Glutamatergic neuron (in vitro differentiated cells): ENCODE measurements around the gene TBKBP1. TPM values are rescaled to one million over a fixed set of nuclear protein-coding genes. Genes with fewer than 3 reads are reported as not detected.
"Not testable (repeated sequence)": the region's sequence is repeated elsewhere in the genome, so short reads cannot be mapped to it uniquely, and the experiment has no call there.

Source experiments
- DNase-seq: peaks from one replicate; pipeline ENCODE4 v3.0.0; 2022
- H3K27ac Mint-ChIP-seq: one replicate; pipeline ENCODE4 v1.8.0; 2020; ENCODE audit warnings: mild to moderate bottlenecking, mixed read lengths, inconsistent platforms; ENCODE audit not compliant: unreplicated experiment
- H3K27me3 Mint-ChIP-seq: one replicate; pipeline ENCODE4 v1.8.0; 2020; ENCODE audit warnings: mild to moderate bottlenecking, moderate library complexity, mixed read lengths, inconsistent platforms; ENCODE audit not compliant: unreplicated experiment
- H3K36me3 Mint-ChIP-seq: one replicate; pipeline ENCODE4 v1.8.0; 2020; ENCODE audit warnings: mild to moderate bottlenecking, mixed read lengths, inconsistent platforms; ENCODE audit not compliant: unreplicated experiment
- H3K4me1 Mint-ChIP-seq: one replicate; pipeline ENCODE4 v1.8.0; 2020; ENCODE audit warnings: mild to moderate bottlenecking, low read depth, mixed read lengths, inconsistent platforms; ENCODE audit not compliant: unreplicated experiment
- H3K4me3 Mint-ChIP-seq: one replicate; pipeline ENCODE4 v1.8.0; 2020; ENCODE audit warnings: mild to moderate bottlenecking, mixed read lengths, inconsistent platforms; ENCODE audit not compliant: unreplicated experiment
- H3K9me3 Mint-ChIP-seq: one replicate; pipeline ENCODE4 v1.8.0; 2020; ENCODE audit warnings: mild to moderate bottlenecking, moderate library complexity, mixed read lengths, inconsistent platforms; ENCODE audit not compliant: unreplicated experiment
- total RNA-seq: library from RNA; stranded (reverse); fragmentation: NEBNext Ultra II Directional; extraction: Animal tissue kit (Norgen Biotek cat#: 25700); gene quantifications from one replicate; pipeline ENCODE4 v1.2.1, GENCODE V29; 2021; ENCODE audit not compliant: unreplicated experiment
- TF ChIP-seq, protein P1 (sequence below): fragments of 200-600 bp; sonication (generic); IDR thresholded peaks from one replicate; pipeline ENCODE4 v1.5.0; 2021; ENCODE audit not compliant: partially characterized antibody, unreplicated experiment

Gene TBKBP1
- total RNA-seq, 1 donor from 2014 or later = 30.7 TPM

DNA sequence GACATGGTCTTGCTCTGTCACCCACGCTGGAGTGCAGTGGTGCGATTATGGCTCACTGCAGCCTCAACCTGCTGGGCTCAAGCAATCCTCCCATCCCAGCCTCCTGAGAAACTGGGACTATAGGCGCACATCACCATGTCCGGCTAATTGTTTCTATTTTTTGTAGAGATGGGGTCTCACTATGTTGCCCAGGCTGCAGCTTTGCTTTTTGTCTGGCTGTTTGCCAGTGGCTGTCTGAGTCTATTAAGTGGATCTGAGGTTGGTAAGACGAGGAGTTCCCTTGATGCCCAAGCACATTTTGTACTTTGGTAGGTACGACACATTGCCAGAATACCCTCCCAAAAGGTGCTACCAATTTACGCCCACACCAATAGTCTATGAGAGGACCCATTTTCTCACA, 44.2 kb downstream of the TBKBP1 start:
- peaks cover 17% of the 10 kb centered on the region for H3K27me3 Mint-ChIP-seq
- H3K4me1 Mint-ChIP-seq = no peaks in the 10 kb centered on the region
- no peak overlapping the region for H3K27ac Mint-ChIP-seq
- TF ChIP-seq, protein P1, sequence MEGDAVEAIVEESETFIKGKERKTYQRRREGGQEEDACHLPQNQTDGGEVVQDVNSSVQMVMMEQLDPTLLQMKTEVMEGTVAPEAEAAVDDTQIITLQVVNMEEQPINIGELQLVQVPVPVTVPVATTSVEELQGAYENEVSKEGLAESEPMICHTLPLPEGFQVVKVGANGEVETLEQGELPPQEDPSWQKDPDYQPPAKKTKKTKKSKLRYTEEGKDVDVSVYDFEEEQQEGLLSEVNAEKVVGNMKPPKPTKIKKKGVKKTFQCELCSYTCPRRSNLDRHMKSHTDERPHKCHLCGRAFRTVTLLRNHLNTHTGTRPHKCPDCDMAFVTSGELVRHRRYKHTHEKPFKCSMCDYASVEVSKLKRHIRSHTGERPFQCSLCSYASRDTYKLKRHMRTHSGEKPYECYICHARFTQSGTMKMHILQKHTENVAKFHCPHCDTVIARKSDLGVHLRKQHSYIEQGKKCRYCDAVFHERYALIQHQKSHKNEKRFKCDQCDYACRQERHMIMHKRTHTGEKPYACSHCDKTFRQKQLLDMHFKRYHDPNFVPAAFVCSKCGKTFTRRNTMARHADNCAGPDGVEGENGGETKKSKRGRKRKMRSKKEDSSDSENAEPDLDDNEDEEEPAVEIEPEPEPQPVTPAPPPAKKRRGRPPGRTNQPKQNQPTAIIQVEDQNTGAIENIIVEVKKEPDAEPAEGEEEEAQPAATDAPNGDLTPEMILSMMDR = no peak
- no peak for DNase-seq
- no peak overlapping the region for H3K4me3 Mint-ChIP-seq
- no peaks in the 10 kb centered on the region for H3K36me3 Mint-ChIP-seq
- H3K9me3 Mint-ChIP-seq = peaks cover 3% of the 10 kb centered on the region

DNA sequence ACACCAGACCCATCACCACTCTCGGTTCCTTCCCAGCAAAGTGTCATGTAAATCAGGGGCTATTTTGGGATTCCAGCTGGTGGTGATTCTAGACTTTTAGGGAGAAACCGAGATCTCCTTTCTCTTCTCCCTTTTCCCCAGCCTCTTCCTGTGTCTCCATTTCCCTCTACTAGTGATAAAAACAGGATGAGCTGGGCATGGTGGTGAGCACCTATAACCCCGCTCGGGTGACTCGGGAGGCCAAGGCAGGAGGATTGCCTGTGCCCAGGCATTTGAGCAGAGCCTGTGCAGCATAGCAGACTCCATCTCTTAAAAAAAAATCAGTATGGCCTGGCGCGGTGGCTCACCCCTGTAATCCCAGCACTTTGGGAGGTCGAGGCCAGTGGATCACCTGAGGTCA, 45.2 kb downstream of the TBKBP1 start:
- no peaks in the 10 kb centered on the region for H3K4me1 Mint-ChIP-seq
- TF ChIP-seq, protein P1 = no peak
- no peak overlapping the region for H3K4me3 Mint-ChIP-seq
- peaks cover 12% of the 10 kb centered on the region for H3K27me3 Mint-ChIP-seq
- H3K27ac Mint-ChIP-seq = no peak overlapping the region
- H3K9me3 Mint-ChIP-seq = peaks cover 3% of the 10 kb centered on the region
- no peak for DNase-seq
- H3K36me3 Mint-ChIP-seq = no peaks in the 10 kb centered on the region

DNA sequence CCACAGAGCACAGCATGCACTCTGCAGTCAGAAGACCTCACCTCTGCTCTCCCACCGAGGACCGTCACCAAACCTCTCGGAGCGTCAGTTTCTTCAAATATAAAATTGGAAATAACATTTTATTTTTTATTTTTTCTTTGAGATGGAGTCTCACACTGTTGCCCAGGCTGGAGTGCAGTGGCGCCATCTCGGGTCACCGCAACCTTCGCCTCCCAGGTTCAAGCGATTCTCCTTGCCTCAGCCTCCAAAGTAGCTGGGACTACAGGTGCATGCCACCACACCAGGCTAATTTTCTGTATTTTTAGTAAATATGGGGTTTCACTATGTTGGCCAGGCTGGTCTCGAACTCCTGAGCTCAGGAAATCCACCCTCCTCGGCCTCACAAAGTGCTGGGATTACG, 46.0 kb downstream of the TBKBP1 start:
- not testable (repeated sequence) for H3K36me3 Mint-ChIP-seq, H3K4me1 Mint-ChIP-seq, DNase-seq, H3K27ac Mint-ChIP-seq, H3K9me3 Mint-ChIP-seq, H3K4me3 Mint-ChIP-seq, H3K27me3 Mint-ChIP-seq

DNA sequence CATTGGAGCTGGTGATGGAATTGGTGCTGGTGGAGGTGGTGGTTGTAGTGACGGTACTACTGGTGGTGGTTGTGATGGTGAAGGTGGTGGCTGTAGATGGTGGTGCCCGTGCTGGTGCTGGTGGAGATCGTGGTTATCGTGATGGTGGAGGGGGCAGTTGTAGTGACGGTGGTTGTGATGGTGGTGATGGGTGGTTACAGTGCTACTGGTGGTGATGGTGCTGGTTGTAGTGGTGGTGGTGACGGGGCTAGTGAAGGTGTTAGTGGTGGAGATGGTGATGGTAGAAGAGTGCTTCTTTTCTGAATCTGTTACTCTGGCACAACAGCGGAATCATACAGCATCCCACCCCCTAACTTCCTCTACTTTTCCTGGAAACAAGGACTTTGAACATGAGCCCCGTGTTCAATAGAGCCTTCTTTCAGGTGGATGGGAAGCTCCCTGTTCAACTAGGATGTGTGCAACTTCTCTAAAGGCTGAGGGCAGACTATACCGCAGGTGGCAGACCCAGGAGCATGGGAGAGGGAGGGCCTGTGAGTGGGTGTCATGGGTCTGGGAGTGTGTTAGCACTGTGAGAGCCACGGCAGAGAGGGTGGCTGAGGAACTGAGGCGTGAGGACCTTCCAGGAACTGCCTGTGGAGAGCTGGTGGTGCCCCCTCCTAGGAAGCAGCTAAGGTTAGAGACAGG, 47.3 kb downstream of the TBKBP1 start:
- TF ChIP-seq, protein P1 = no peak
- Mint-ChIP-seq H3K27ac (no peak overlapping the region), H3K36me3 (no peaks in the 10 kb centered on the region), H3K27me3 (peaks cover 4% of the 10 kb centered on the region), H3K4me3 (no peak overlapping the region), H3K9me3 (no peaks in the 10 kb centered on the region), H3K4me1 (no peaks in the 10 kb centered on the region)
- no peak for DNase-seq

DNA sequence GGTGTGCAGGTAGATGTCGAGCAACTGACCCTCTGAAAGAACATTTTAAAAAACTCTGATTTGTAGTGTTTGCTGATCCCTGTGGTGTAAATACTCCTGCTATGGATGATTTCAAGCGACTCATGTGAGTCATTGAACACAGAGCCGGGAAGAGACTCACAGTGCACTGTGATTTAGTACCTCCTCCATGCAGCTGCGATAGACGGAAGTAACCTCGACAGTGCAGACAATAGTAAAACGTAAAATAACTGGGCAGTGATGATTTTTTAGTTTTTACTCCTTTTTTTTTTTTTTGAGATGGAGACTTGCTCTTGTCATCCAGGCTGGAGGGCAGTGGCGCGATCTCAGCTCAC, 47.8 kb downstream of the TBKBP1 start:
- no peaks in the 10 kb centered on the region for H3K27me3 Mint-ChIP-seq
- H3K9me3 Mint-ChIP-seq = no peaks in the 10 kb centered on the region
- H3K36me3 Mint-ChIP-seq = no peaks in the 10 kb centered on the region
- H3K27ac Mint-ChIP-seq = no peak overlapping the region
- no peaks in the 10 kb centered on the region for H3K4me1 Mint-ChIP-seq
- TF ChIP-seq, protein P1 = no peak
- H3K4me3 Mint-ChIP-seq = no peak overlapping the region
- no peak for DNase-seq
